ENCODE results near the gene ATRN.

ATRN gene

GRCh38 chr20:3631534-3631933 lies 160.7 kb downstream of the ATRN start:
- DNase-seq, result no peak

- no peak for DNase-seq
These were observed 161.6 kb downstream of the ATRN start for GRCh38 chr20:3632311-3633004.

GRCh38 chr20:3633913-3634478 lies 163.2 kb downstream of the ATRN start:
- DNase-seq, result no peak

GRCh38 chr20:3635346-3635745 lies 164.5 kb downstream of the ATRN start:
- DNase-seq, result no peak

- DNase-seq, result no peak
These were observed 169.4 kb downstream of the ATRN start for GRCh38 chr20:3640259-3640658.

- DNase-seq, result no peak
These were observed 174.7 kb downstream of the ATRN start for GRCh38 chr20:3645309-3646066.

- no peak for DNase-seq
These were observed 175.2 kb downstream of the ATRN start for GRCh38 chr20:3646067-3646440.

GRCh38 chr20:3646651-3647050 lies 175.8 kb downstream of the ATRN start:
- DNase-seq, result no peak

GRCh38 chr20:3647473-3647872 lies 176.7 kb downstream of the ATRN start:
- DNase-seq, result no peak

GRCh38 chr20:3648951-3649350 lies 178.1 kb downstream of the ATRN start:
- DNase-seq, result no peak

- DNase-seq, result no peak
These were observed 180.6 kb downstream of the ATRN start for GRCh38 chr20:3651204-3651962.

- no peak for DNase-seq
These were observed 181.4 kb downstream of the ATRN start for GRCh38 chr20:3652221-3652620.

- DNase-seq, result no peak
These were observed 182.1 kb downstream of the ATRN start for GRCh38 chr20:3652676-3653596.

GRCh38 chr20:3653921-3654320 lies 183.1 kb downstream of the ATRN start:
- DNase-seq, result no peak

GRCh38 chr20:3654326-3655130 lies 183.7 kb downstream of the ATRN start:
- peak; percentile 15 for DNase-seq

- no peak for DNase-seq
These were observed 184.2 kb downstream of the ATRN start for GRCh38 chr20:3655131-3655405.

- DNase-seq, result no peak
These were observed 187.3 kb downstream of the ATRN start for GRCh38 chr20:3658019-3658715.

GRCh38 chr20:3658716-3659491 lies 188.1 kb downstream of the ATRN start:
- DNase-seq, result no peak

- DNase-seq, result no peak
These were observed 188.9 kb downstream of the ATRN start for GRCh38 chr20:3659492-3660261.

Data from NCI-H2171 (cell line).